ENCODE results near the gene ZW10.

DNA sequence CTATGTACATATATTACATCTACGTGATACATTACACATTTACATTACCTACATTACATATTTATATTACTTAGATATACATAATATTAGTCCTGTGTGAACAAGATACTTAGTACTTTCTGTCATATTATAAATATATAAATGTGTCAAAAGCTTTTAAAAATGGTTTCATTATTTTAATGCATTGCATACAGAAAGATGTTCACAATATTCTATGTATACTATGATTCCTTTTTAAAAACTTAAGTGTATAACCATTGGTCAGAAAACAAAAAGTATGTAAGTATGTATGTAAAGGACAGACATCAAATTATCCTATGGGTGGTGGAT is 647 bp upstream of the ZW10 start:
- TF ChIP-seq EZH2 (IDR thresholded peaks at IDR 0.05; ENCODE audit: borderline replicate concordance, low read length), result no peak
- TF ChIP-seq CTCF (IDR thresholded peaks at IDR 0.05; ENCODE audit: low read length), result no peak

Measured in OCI-LY1 (cell line).